Measurements from ENCODE around the gene DNMT3A. TPM values are rescaled to one million over a fixed set of nuclear protein-coding genes. Genes with fewer than 3 reads are reported as not detected.

Gene DNMT3A
- total and polyA plus RNA-seq, 7 donors: 4.4 to 30.2 (median 18.1) TPM

DNA sequence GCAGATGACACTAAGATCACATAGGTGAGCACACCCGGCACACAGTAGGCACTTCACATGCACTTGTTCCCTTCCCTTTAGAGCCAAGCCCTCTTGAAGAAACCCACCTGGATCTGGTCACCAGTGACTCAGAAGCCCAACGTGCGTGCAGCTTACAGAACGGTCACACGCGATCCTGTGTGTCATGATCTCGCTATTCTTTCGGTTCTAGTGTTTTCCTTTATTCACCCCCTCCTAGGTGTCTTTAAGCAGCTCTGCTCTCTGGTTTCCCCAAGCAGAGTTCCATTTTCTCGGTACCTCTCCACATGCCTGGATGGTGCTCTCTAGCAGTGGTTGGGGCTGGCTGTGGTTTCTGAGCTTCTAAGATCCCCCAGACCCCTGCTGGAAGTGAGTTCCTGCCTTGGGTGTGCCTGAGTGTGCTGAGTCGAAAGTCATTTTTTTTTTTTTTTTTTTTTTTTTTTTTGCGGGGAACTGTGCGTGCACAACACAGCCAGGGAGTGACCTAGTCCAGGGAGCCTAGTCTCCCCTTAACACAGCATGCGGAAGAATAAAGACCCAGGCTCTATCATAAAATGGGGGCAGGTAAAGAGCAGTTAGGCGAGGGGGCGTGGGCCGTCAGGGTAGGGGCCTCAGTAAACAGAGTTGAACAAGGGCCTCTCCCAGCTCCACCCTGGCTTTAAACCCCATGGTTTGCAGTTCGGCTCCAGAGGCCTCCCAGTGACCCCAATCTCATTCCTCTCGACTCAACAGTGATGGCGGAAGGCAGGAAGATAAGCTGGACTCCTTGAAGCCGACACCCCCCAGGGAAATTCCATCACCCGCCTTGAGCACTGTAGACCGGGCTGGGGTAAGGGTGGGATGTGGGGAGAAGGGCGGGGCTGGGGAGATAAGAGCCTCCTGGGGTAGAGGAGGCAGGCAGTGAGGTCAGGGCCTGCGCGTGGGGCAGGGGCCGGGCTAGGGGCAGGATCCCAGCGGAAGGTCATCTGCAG lies 29.8 kb upstream of the DNMT3A start:
- no peak for TF ChIP-seq EP300 (IDR thresholded peaks at IDR 0.05)
- no peak for TF ChIP-seq POLR2AphosphoS5 (IDR thresholded peaks at IDR 0.05)
- TF ChIP-seq POLR2A (IDR thresholded peaks at IDR 0.05): no peak
- TF ChIP-seq CTCF (IDR thresholded peaks at IDR 0.05): no peak
- no peaks in the 10 kb centered on the region for H3K9me3 ChIP-seq
- no peak overlapping the region for H3K4me3 ChIP-seq
- 60 to 81% methylated on average over 27 of the region's 27 CpGs for WGBS, 2 donors
- no peaks in the 10 kb centered on the region for H3K27me3 ChIP-seq
- H3K36me3 ChIP-seq: no peaks in the 10 kb centered on the region
- H3K27ac ChIP-seq: no peak overlapping the region
- intact Hi-C loops (cut with DNase I): no loop called here
- DNase-seq: peak; percentile 48
- peaks cover 0 to 4% (median 4%) of the 10 kb centered on the region in 4 donors for H3K4me1 ChIP-seq

GRCh38 chr2:25369876-25370275 lies 28.2 kb upstream of the DNMT3A start:
- intact Hi-C loops (cut with DNase I): loop anchor here (10.0 kb wide), 1 partner anchor 295 kb away; no protein-coding TSS in a partner anchor
- WGBS, 2 donors: 85% methylated on average over 5 of the region's 5 CpGs
- Histone ChIP-seq H3K27me3 (no peaks in the 10 kb centered on the region), H3K36me3 (no peaks in the 10 kb centered on the region), H3K4me1 (no peaks in the 10 kb centered on the region), H3K4me3 (no peak overlapping the region), H3K27ac (no peak overlapping the region), H3K9me3 (no peaks in the 10 kb centered on the region)
- no peak for DNase-seq
- TF ChIP-seq POLR2AphosphoS5 (IDR thresholded peaks at IDR 0.05): no peak
- TF ChIP-seq EP300 (IDR thresholded peaks at IDR 0.05): no peak
- TF ChIP-seq CTCF (IDR thresholded peaks at IDR 0.05): no peak
- TF ChIP-seq POLR2A (IDR thresholded peaks at IDR 0.05): no peak

DNA sequence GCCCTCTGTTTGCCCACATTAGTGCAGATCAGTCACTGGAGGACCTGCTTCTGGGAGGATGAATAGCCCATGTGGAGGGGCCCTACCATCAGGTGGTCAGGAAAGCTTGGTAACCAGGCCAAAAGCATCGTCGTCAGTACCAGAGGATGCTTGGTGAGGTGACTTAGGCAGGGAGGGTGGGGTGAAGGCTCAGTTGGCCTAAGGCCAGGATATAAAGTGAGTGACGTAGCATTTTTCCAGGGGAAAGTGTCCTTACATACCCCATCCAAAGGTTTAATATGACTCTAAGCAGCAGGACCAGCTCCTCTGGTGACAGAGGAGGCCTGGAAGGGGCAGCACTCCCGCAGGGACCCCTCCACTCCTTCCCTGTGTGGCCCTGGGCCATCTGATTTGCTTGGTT lies 27.7 kb upstream of the DNMT3A start:
- Histone ChIP-seq H3K9me3 (no peaks in the 10 kb centered on the region), H3K36me3 (no peaks in the 10 kb centered on the region), H3K27ac (no peak overlapping the region), H3K4me3 (no peak overlapping the region), H3K4me1 (no peaks in the 10 kb centered on the region), H3K27me3 (no peaks in the 10 kb centered on the region)
- 84 to 85% methylated on average over 4 of the region's 4 CpGs for WGBS, 2 donors
- TF ChIP-seq POLR2AphosphoS5 (IDR thresholded peaks at IDR 0.05) (no peak), CTCF (IDR thresholded peaks at IDR 0.05) (no peak), POLR2A (IDR thresholded peaks at IDR 0.05) (no peak), EP300 (IDR thresholded peaks at IDR 0.05) (no peak)
- intact Hi-C loops (cut with DNase I): loop anchor here (10.0 kb wide), 1 partner anchor 295 kb away; no protein-coding TSS in a partner anchor
- no peak for DNase-seq

GRCh38 chr2:25368660-25369059 lies 26.9 kb upstream of the DNMT3A start:
- intact Hi-C loops (cut with DNase I): loop anchor here (10.0 kb wide), 1 partner anchor 296 kb away; no protein-coding TSS in a partner anchor
- TF ChIP-seq POLR2A (IDR thresholded peaks at IDR 0.05) (no peak), EP300 (IDR thresholded peaks at IDR 0.05) (no peak), CTCF (IDR thresholded peaks at IDR 0.05) (no peak), POLR2AphosphoS5 (IDR thresholded peaks at IDR 0.05) (no peak)
- Histone ChIP-seq H3K4me1 (no peaks in the 10 kb centered on the region), H3K27ac (no peak overlapping the region), H3K9me3 (no peaks in the 10 kb centered on the region), H3K27me3 (no peaks in the 10 kb centered on the region), H3K4me3 (no peak overlapping the region), H3K36me3 (no peaks in the 10 kb centered on the region)
- DNase-seq: peak; percentile 42
- WGBS, 2 donors: 85 to 87% methylated on average over 4 of the region's 4 CpGs

All from sigmoid colon (tissue), 7 donors.